ENCODE data around the gene TGFBR2.

Gene TGFBR2

GRCh38 chr3:30675006-30675405, 68.6 kb downstream of the TGFBR2 start:
- no peak for DNase-seq

DNA sequence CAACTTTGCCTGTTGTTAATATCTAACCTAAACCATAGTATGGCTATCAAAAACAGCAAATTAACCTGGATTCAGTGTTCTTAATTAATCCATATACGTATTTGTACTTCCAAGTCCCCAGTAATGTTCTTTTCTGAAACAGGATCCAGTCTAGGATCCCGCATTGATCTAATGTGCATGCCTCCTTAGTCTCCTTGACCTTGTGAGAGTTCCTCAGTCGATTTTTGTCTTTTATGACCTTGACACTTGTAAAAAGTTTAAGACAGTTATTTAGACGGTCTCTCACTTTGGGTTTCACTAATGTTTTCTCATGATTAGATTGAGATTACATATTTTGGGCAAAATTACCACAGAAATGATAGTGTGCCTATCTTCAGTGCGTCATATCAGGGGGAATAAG, 69.4 kb downstream of the TGFBR2 start:
- no peak for DNase-seq

DNA sequence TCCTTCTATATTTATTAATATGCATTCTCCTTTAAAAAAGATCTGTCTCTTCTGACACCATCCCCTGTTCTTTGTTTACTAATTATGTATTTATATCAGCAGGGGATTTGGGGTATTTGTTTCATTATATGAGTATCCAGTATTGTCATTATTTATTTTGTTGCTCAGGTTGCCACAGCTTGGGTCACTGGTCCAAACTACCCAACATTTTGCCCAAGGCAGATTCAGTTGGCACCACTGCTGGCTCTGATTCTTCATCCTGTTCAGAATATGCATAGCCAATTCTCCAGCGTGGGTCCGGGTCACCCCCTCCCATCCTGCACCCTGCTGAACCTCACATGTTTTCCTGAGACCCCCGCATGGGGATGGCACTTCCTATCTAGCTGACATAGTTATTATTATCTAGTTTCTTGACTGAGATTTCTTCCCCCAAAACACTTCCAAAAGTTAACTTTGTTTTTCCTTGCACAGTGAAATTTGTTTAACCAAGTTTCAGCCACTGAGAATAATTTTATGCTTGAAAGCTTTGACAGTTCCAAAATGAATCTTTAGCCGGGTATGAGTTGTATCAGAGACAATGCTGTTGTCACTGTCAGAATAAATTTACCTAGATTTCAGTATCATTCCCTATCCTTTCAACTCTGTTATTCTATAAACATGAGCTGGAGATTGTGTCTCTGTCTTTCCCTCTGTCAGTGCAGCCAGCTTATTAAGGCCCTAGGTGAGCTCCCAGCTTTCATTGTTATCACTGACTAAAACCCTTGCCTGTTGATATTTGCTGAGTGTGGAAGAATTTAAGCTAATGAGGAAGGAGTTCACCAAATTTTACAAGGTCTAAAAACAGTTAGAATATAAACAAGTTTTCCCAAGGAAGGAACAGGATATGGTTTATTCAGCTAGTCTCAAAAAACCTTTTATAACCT, 70.3 kb downstream of the TGFBR2 start:
- DNase-seq = no peak

- no peak for DNase-seq
These were observed 70.9 kb downstream of the TGFBR2 start for GRCh38 chr3:30677347-30677685.

- no peak for DNase-seq
These were observed 72.6 kb downstream of the TGFBR2 start for GRCh38 chr3:30679045-30679444.

GRCh38 chr3:30680789-30681648, 74.6 kb downstream of the TGFBR2 start:
- DNase-seq = no peak

GRCh38 chr3:30681649-30682211, 75.3 kb downstream of the TGFBR2 start:
- DNase-seq = no peak

DNA sequence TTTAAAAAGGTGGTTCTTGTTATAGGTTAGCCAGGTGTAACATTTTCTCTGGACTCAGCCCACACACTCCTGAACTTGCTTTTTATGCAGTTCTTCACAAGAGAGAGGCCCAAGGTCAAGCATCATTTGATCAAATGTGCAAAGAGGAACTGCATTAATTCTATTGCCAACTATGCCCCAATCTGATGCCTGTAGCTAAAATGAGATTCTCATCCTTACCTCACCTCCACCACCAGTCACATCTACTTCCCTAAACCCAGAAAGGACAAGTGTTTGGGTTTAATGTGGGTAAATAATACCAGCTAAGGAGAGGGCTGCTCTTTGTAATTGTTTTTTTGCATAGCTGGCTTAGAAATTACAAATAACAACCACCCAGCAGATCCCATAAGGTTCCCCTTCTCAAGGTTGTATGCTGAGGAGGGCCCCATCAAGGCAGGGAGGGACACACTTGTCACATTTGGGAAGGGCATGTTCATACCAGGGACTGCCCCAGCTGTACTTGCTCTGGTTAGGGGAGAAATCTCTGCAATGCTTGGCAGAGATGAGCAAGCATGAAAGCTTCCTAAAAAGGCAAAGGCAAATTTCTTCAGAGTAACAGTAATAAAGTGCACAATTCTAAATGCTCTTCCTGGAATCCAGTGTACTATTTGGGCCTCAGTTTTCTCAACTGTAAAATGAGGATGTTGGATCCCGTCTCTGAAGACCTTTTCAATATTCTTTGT, 76.2 kb downstream of the TGFBR2 start:
- DNase-seq = no peak

- no peak for DNase-seq
These were observed 77.4 kb downstream of the TGFBR2 start for GRCh38 chr3:30683769-30684168.

DNA sequence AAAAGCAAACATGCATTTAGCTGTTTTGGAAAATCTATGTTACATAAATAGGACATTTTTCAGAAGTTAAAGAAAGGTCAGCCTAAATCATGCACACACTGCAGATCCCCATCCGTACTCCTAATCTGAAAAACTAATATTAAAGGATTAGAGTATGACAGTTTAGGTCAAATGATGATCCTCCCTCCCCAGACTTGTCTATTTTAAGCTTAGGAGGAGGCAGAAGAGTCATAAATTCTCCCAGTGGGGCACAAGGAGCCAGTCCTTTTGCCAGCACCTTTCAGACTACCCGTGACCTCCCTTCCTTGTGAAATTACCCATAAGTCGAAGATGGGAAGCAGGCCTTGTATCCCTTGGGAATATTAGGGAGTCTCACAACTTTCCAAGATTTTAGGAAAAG, 78.0 kb downstream of the TGFBR2 start:
- DNase-seq = no peak

DNA sequence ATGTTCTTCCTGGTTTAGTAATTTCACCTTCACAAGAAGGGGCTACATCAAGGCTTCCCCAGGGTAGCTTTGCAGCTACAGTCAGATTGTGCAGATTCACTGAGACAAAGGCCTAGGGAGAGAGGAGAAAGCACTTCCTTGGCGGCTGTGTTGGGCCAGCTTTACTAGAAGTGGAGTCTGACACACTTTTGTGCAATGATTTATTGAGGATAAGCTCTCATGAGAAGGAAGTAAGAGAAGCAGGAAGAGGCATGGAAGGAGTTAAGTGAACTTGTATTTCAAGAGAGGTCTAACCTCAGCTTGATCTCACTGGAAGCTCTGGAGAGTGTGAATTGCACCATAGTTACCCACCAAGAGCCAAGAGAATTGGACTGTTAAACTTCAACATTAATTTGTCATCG, 78.9 kb downstream of the TGFBR2 start:
- DNase-seq = no peak

DNA sequence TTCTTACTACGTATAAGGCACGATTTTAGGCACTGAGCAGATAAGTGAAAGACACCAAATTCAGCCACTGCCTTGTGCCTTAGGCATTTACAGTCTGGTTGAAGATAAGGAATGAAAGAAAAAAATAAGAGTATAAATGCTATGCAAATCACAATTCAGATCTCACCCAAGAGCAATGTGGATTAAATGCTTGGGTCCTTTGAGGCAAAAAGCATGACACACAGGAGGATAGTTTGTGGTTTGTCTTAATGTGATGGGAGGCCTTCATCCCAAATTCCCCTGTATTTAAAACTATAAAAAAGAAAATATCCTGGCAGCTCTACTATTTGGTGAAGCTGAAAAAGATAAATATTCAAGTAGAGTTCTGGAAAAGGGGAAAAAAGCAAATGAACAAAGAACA, 79.8 kb downstream of the TGFBR2 start:
- DNase-seq = no peak

DNA sequence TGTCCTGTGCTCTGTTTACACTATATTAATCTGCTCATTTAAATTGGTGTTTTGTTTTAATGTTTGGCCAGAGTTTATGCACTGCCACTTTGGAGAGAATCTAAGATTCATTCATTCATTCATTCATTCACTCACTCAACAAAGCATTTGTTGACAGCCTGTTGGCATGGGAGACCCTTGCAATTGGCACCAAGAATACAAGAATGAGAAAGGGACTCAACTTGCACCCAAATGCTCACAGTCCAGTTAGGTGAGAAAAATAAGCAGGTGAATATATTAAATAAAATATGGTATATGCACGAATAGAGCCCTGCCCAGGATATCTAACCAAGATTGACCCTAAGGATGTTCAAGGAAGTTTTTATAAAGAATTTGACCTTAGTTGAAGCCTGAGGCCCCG, 80.4 kb downstream of the TGFBR2 start:
- no peak for DNase-seq

GRCh38 chr3:30687930-30688570, 81.6 kb downstream of the TGFBR2 start:
- no peak for DNase-seq

DNA sequence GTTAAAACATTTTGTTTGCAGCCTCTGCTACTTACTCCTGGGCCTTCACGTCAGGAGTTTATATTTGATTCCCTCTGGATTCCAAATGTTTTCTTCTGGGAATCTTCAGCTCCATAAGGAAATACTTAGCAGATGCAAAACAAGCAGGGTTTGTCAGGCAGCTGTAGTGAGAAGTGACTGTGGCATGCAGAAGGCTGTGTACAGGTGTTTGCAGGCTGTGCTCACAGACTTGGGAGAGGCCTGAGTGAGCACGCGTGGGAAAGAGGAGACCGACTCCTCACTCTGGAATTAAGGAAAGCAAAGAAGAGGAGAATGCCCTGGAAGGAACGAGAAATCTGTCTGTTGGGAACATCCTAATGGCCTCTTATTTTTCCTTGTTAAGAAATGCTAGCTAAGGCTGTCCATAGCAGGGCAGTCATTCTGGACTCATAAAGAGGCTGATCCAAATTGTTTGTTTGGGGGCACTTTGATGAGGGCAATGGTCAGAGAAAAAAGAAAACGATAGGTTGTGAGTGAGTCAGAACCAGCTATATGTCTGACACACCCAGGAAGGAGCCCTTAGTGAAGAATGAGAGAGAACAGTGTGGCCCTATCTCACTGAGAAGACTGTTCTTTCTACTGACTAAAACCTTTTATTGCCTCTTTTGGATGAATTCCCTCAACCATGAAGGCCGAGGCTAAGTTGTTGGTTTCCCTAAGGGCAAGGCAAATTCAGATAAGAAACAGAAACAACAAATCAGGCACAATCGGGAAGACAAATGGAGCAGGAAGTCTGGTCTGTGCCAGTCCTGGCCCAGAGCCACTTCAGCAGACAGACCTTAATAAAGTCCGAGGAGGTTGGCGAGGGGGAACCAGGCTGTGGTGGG, 82.6 kb downstream of the TGFBR2 start:
- peak; percentile 32 for DNase-seq

DNA sequence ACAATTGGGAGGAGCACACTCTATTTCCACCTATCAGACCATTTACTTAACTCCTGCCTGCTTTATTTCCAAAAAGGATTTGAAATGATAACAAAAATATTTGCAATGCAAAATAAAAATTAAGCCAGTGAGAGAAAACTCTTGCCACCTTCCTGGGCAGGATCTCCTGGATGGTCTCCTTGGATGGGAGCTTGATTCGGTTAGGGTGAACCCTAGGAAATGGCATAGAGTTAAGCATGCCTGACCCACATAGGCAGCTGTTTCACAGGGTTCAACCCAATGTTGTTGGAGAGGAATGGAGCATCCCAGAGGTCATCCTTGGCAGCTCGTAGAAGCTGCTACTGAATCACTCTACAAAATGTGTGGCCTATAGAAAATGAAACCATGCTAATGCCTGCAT, 83.8 kb downstream of the TGFBR2 start:
- no peak for DNase-seq

DNA sequence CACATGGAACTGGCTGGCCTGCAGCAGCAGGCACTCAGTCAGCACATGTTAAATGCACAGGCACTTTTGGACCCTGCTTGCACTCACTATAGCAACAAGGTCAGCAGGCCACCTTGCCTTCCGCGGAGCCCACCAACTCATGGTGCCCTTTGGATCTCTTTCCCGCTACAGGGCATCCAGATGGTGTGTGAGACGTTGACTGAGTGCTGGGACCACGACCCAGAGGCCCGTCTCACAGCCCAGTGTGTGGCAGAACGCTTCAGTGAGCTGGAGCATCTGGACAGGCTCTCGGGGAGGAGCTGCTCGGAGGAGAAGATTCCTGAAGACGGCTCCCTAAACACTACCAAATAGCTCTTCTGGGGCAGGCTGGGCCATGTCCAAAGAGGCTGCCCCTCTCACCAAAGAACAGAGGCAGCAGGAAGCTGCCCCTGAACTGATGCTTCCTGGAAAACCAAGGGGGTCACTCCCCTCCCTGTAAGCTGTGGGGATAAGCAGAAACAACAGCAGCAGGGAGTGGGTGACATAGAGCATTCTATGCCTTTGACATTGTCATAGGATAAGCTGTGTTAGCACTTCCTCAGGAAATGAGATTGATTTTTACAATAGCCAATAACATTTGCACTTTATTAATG, 85.0 kb downstream of the TGFBR2 start:
- no peak for DNase-seq

- no peak for DNase-seq
These were observed 85.5 kb downstream of the TGFBR2 start for GRCh38 chr3:30691944-30692343.

DNA sequence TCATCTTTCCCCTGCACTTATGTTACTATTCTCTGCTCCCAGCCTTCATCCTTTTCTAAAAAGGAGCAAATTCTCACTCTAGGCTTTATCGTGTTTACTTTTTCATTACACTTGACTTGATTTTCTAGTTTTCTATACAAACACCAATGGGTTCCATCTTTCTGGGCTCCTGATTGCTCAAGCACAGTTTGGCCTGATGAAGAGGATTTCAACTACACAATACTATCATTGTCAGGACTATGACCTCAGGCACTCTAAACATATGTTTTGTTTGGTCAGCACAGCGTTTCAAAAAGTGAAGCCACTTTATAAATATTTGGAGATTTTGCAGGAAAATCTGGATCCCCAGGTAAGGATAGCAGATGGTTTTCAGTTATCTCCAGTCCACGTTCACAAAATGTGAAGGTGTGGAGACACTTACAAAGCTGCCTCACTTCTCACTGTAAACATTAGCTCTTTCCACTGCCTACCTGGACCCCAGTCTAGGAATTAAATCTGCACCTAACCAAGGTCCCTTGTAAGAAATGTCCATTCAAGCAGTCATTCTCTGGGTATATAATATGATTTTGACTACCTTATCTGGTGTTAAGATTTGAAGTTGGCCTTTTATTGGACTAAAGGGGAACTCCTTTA, 86.2 kb downstream of the TGFBR2 start:
- no peak for DNase-seq

DNA sequence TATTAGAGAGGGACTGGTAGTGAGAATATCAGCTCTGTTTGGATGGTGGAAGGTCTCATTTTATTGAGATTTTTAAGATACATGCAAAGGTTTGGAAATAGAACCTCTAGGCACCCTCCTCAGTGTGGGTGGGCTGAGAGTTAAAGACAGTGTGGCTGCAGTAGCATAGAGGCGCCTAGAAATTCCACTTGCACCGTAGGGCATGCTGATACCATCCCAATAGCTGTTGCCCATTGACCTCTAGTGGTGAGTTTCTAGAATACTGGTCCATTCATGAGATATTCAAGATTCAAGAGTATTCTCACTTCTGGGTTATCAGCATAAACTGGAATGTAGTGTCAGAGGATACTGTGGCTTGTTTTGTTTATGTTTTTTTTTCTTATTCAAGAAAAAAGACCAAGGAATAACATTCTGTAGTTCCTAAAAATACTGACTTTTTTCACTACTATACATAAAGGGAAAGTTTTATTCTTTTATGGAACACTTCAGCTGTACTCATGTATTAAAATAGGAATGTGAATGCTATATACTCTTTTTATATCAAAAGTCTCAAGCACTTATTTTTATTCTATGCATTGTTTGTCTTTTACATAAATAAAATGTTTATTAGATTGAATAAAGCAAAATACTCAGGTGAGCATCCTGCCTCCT, 87.2 kb downstream of the TGFBR2 start:
- DNase-seq = peak; percentile 74
